Left cardiac atrium (tissue), 4 donors: ENCODE results near the gene WASHC2A. TPM values are rescaled to one million over a fixed set of nuclear protein-coding genes. Genes with fewer than 3 reads are reported as not detected.
A peak's percentile ranks its signal among the peaks of the same experiment; 100 is the strongest.
"Not testable (repeated sequence)": the region's sequence is repeated elsewhere in the genome, so short reads cannot be mapped to it uniquely, and the experiment has no call there.

Experiments
- ATAC-seq, 2 donors: fragments of 200-7000 bp; cut with Tn5 transposase; one replicate each; pipeline ENCODE4 v1.9.1; 2020; ENCODE audit warnings: mild to moderate bottlenecking in 2 of 2, moderate library complexity in 2 of 2
- DNase-seq: peaks from one replicate; pipeline ENCODE4 v3.0.0-alpha.2; 2020
- intact Hi-C, 2 donors: fragments of 100-400 bp; cut with DNase I; formaldehyde crosslinking; loops; one replicate each; pipeline versions ENCODE4 v1.14.1 to v1.15.1; 2022 to 2023
- total RNA-seq, 2 donors: library from RNA; stranded (reverse); fragmentation: NEBNext Ultra II Directional; extraction: Animal tissue kit (Norgen Biotek cat#: 25700); gene quantifications; one replicate each; pipeline ENCODE4 v1.2.1, GENCODE V29; 2021
- donor health status: DM: no; HTN: yes; CAD: no.
- donor health status: DM: no; HTN: yes; CAD: no; lungs with severe emphysema.
- donor health status: DM: yes; HTN: yes; CAD: no.
- donor health status: Dilated cardiomyopathy.

Gene WASHC2A
- total RNA-seq, 2 donors from 2014 or later = 79.8 to 87.8 TPM

- intact Hi-C loops, DNase-seq, ATAC-seq: not testable (repeated sequence)
Observed at GRCh38 chr10:50127770-50128292, 60.1 kb downstream of the WASHC2A start.

- intact Hi-C loops, DNase-seq: not testable (repeated sequence)
- ATAC-seq = peak in 1 of 2 donors; percentile 21
Observed at GRCh38 chr10:50131245-50131965, 63.7 kb downstream of the WASHC2A start.

GRCh38 chr10:50132322-50132721 lies 64.6 kb downstream of the WASHC2A start:
- DNase-seq, intact Hi-C loops, ATAC-seq: not testable (repeated sequence)

- ATAC-seq, intact Hi-C loops, DNase-seq: not testable (repeated sequence)
Observed at GRCh38 chr10:50132841-50133240, 65.1 kb downstream of the WASHC2A start.

GRCh38 chr10:50143512-50144174 lies 75.9 kb downstream of the WASHC2A start:
- intact Hi-C loops, DNase-seq: not testable (repeated sequence)
- peak in 1 of 2 donors; percentile 62 for ATAC-seq

GRCh38 chr10:50145575-50145974 lies 77.8 kb downstream of the WASHC2A start:
- intact Hi-C loops, DNase-seq, ATAC-seq: not testable (repeated sequence)

GRCh38 chr10:50152792-50153272 lies 85.1 kb downstream of the WASHC2A start:
- ATAC-seq (peak; percentile 59 to 75), DNase-seq (no peak)
- intact Hi-C loops = no loop called here

GRCh38 chr10:50157868-50158267 lies 90.1 kb downstream of the WASHC2A start:
- DNase-seq = not testable (repeated sequence)

GRCh38 chr10:50159856-50160255 lies 92.1 kb downstream of the WASHC2A start:
- intact Hi-C loops, DNase-seq, ATAC-seq: not testable (repeated sequence)

More at GRCh38 chr10:50157868-50158267, 90.1 kb downstream of the WASHC2A start:
- intact Hi-C loops, ATAC-seq: not testable (repeated sequence)

- DNase-seq, intact Hi-C loops, ATAC-seq: not testable (repeated sequence)
Observed at GRCh38 chr10:50165038-50165437, 97.3 kb downstream of the WASHC2A start.

GRCh38 chr10:50167833-50168232 lies 100.1 kb downstream of the WASHC2A start:
- intact Hi-C loops, ATAC-seq, DNase-seq: not testable (repeated sequence)

- intact Hi-C loops, DNase-seq, ATAC-seq: not testable (repeated sequence)
Observed at GRCh38 chr10:50169506-50169905, 101.8 kb downstream of the WASHC2A start.

GRCh38 chr10:50174788-50175525 lies 107.2 kb downstream of the WASHC2A start:
- ATAC-seq, DNase-seq, intact Hi-C loops: not testable (repeated sequence)

Other genes with a start within 250 kb of the WASHC2A start
- gene PARG, start 125.9 kb upstream of the WASHC2A start, total RNA-seq = 10 to 100 TPM; 20.7 to 26.0 TPM
- gene TIMM23B, start 125.9 kb upstream of the WASHC2A start, total RNA-seq = 10 to 100 TPM; 11.1 to 20.7 TPM
- 1 to 10 TPM; 4.3 to 7.2 TPM for gene AGAP6, start 79.5 kb upstream of the WASHC2A start, total RNA-seq
- 1 to 10 TPM; 3.0 to 3.5 TPM for gene ASAH2, start 183.6 kb downstream of the WASHC2A start, total RNA-seq